ENCODE results near the gene ERN2. TPM values are rescaled to one million over a fixed set of nuclear protein-coding genes. Genes with fewer than 3 reads are reported as not detected.
A peak's percentile ranks its signal among the peaks of the same experiment; 100 is the strongest.

Gene ERN2
- total and polyA plus RNA-seq, 9 of the 15 experiments (the other 6 are each of a cell fraction or from before 2014, with no cell fraction given): 0.07 to 1.5 (median 0.51) TPM; not detected in 3

DNA sequence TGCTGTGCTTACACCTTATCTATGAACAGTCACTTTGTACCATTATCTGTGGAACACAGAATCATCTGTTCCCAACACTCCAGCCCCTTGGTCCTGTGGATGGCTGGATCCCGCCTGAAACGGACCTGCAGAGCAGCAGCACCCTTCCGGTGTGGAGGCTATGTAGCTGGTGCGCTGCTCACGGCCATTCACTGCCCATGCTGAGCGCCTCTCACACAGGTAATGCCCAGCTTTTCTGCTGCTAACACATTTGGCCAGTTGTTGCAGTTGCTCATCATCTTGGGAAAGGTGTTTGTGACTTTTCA lies 45.7 kb downstream of the ERN2 start (continued):
- TF ChIP-seq, protein P1, sequence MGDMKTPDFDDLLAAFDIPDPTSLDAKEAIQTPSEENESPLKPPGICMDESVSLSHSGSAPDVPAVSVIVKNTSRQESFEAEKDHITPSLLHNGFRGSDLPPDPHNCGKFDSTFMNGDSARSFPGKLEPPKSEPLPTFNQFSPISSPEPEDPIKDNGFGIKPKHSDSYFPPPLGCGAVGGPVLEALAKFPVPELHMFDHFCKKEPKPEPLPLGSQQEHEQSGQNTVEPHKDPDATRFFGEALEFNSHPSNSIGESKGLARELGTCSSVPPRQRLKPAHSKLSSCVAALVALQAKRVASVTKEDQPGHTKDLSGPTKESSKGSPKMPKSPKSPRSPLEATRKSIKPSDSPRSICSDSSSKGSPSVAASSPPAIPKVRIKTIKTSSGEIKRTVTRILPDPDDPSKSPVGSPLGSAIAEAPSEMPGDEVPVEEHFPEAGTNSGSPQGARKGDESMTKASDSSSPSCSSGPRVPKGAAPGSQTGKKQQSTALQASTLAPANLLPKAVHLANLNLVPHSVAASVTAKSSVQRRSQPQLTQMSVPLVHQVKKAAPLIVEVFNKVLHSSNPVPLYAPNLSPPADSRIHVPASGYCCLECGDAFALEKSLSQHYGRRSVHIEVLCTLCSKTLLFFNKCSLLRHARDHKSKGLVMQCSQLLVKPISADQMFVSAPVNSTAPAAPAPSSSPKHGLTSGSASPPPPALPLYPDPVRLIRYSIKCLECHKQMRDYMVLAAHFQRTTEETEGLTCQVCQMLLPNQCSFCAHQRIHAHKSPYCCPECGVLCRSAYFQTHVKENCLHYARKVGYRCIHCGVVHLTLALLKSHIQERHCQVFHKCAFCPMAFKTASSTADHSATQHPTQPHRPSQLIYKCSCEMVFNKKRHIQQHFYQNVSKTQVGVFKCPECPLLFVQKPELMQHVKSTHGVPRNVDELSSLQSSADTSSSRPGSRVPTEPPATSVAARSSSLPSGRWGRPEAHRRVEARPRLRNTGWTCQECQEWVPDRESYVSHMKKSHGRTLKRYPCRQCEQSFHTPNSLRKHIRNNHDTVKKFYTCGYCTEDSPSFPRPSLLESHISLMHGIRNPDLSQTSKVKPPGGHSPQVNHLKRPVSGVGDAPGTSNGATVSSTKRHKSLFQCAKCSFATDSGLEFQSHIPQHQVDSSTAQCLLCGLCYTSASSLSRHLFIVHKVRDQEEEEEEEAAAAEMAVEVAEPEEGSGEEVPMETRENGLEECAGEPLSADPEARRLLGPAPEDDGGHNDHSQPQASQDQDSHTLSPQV (IDR thresholded peaks at IDR 0.05): 0 out of 2 replicates have a peak, but pooled peaks have one; percentile 24
- no peak for TF ChIP-seq ZNF431 (CRISPR knock-in tag; IDR thresholded peaks at IDR 0.05)
- peak; percentile 96 for TF ChIP-seq ARID1B (IDR thresholded peaks at IDR 0.05)
- TF ChIP-seq ZNF830 (CRISPR knock-in tag; IDR thresholded peaks at IDR 0.05): no peak
- no peak for TF ChIP-seq ZNF282 (CRISPR knock-in tag; IDR thresholded peaks at IDR 0.05)
- no peak for TF ChIP-seq PCBP2 (IDR thresholded peaks at IDR 0.05; ENCODE audit: low read depth, low read length, poor library complexity, severe bottlenecking)
- TF ChIP-seq NBN (IDR thresholded peaks at IDR 0.05; ENCODE audit: low read depth): no peak
- peak; percentile 64 for TF ChIP-seq JUND (IDR thresholded peaks at IDR 0.05; ENCODE audit: borderline replicate concordance, low read depth, low read length)
- TF ChIP-seq JUND (tag; IDR thresholded peaks at IDR 0.05; ENCODE audit: borderline replicate concordance, low read depth, low read length): peak; percentile 60; the same call in 1 of the 3 replicates
- no peak for TF ChIP-seq CHCHD3 (CRISPR knock-in tag; IDR thresholded peaks at IDR 0.05)
- TF ChIP-seq, protein P2, sequence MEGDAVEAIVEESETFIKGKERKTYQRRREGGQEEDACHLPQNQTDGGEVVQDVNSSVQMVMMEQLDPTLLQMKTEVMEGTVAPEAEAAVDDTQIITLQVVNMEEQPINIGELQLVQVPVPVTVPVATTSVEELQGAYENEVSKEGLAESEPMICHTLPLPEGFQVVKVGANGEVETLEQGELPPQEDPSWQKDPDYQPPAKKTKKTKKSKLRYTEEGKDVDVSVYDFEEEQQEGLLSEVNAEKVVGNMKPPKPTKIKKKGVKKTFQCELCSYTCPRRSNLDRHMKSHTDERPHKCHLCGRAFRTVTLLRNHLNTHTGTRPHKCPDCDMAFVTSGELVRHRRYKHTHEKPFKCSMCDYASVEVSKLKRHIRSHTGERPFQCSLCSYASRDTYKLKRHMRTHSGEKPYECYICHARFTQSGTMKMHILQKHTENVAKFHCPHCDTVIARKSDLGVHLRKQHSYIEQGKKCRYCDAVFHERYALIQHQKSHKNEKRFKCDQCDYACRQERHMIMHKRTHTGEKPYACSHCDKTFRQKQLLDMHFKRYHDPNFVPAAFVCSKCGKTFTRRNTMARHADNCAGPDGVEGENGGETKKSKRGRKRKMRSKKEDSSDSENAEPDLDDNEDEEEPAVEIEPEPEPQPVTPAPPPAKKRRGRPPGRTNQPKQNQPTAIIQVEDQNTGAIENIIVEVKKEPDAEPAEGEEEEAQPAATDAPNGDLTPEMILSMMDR (IDR thresholded peaks at IDR 0.05 in 2 of 3, conservative IDR thresholded peaks at IDR 0.05 in 1 of 3; ENCODE audit: insufficient read depth in 2 of 3, low read depth in 1 of 3, low read length in 3 of 3): no peak; a peak in 1 of 6 replicates
- TF ChIP-seq SMARCA4 (IDR thresholded peaks at IDR 0.05): peak; percentile 91
- TF ChIP-seq FOXM1 (IDR thresholded peaks at IDR 0.05; ENCODE audit: low read depth): peak; percentile 79; the same call in 1 of the 2 replicates
- TF ChIP-seq FOXM1 (CRISPR knock-in tag; IDR thresholded peaks at IDR 0.05; ENCODE audit: low read depth): no peak
- TF ChIP-seq SAP30 (IDR thresholded peaks at IDR 0.05; ENCODE audit: borderline replicate concordance, insufficient read depth, low read depth, low read length, poor library complexity, severe bottlenecking): no peak
- TF ChIP-seq, protein P3, sequence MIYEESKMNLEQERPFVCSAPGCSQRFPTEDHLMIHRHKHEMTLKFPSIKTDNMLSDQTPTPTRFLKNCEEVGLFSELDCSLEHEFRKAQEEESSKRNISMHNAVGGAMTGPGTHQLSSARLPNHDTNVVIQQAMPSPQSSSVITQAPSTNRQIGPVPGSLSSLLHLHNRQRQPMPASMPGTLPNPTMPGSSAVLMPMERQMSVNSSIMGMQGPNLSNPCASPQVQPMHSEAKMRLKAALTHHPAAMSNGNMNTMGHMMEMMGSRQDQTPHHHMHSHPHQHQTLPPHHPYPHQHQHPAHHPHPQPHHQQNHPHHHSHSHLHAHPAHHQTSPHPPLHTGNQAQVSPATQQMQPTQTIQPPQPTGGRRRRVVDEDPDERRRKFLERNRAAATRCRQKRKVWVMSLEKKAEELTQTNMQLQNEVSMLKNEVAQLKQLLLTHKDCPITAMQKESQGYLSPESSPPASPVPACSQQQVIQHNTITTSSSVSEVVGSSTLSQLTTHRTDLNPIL (CRISPR knock-in tag; IDR thresholded peaks at IDR 0.05): no peak
- no peak for TF ChIP-seq TAF7 (tag; IDR thresholded peaks at IDR 0.05)
- no peak for TF ChIP-seq ZBTB8A (IDR thresholded peaks at IDR 0.05; ENCODE audit: partially characterized antibody)
- TF ChIP-seq, protein P4, sequence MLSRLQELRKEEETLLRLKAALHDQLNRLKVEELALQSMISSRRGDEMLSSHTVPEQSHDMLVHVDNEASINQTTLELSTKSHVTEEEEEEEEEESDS (CRISPR knock-in tag; IDR thresholded peaks at IDR 0.05): no peak
- TF ChIP-seq, protein P5, sequence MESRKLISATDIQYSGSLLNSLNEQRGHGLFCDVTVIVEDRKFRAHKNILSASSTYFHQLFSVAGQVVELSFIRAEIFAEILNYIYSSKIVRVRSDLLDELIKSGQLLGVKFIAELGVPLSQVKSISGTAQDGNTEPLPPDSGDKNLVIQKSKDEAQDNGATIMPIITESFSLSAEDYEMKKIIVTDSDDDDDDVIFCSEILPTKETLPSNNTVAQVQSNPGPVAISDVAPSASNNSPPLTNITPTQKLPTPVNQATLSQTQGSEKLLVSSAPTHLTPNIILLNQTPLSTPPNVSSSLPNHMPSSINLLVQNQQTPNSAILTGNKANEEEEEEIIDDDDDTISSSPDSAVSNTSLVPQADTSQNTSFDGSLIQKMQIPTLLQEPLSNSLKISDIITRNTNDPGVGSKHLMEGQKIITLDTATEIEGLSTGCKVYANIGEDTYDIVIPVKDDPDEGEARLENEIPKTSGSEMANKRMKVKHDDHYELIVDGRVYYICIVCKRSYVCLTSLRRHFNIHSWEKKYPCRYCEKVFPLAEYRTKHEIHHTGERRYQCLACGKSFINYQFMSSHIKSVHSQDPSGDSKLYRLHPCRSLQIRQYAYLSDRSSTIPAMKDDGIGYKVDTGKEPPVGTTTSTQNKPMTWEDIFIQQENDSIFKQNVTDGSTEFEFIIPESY (CRISPR knock-in tag; IDR thresholded peaks at IDR 0.05): no peak
- peak; percentile 85; the same call in 1 of the 2 replicates for TF ChIP-seq CC2D1A (IDR thresholded peaks at IDR 0.05)
